GM21737 (cell line): ENCODE measurements around the gene MIPEP.
"Not testable (repeated sequence)": the region's sequence is repeated elsewhere in the genome, so short reads cannot be mapped to it uniquely, and the experiment has no call there.

Experiments used
- ATAC-seq: cut with Tn5 transposase; IDR thresholded peaks from one replicate; pipeline ENCODE4 v1.9.1; 2021; ENCODE audit warnings: mild to moderate bottlenecking, moderate library complexity; ENCODE audit not compliant: unreplicated experiment

MIPEP gene

GRCh38 chr13:23888658-23889614 lies at the start of gene MIPEP:
MIPEP (minus strand) TSS chr13:23889400; CDS start chr13:23889320, 80 bp downstream.
- ATAC-seq = peak; percentile 94

- no peak for ATAC-seq
Measured at GRCh38 chr13:23934520-23934919, 45.3 kb upstream of the MIPEP start.

- ATAC-seq = no peak
Measured at GRCh38 chr13:23928985-23929384, 39.8 kb upstream of the MIPEP start.

- ATAC-seq = no peak
Measured at GRCh38 chr13:23923031-23923430, 33.8 kb upstream of the MIPEP start.

- no peak for ATAC-seq
Measured at GRCh38 chr13:23922005-23922932, 33.1 kb upstream of the MIPEP start.

- ATAC-seq = no peak
Measured at GRCh38 chr13:23921451-23921888, 32.3 kb upstream of the MIPEP start.

- no peak for ATAC-seq
Measured at GRCh38 chr13:23919006-23919405, 29.8 kb upstream of the MIPEP start.

GRCh38 chr13:23918208-23918607 lies 29.0 kb upstream of the MIPEP start:
- ATAC-seq = no peak

GRCh38 chr13:23915308-23915707 lies 26.1 kb upstream of the MIPEP start:
- ATAC-seq = no peak

- no peak for ATAC-seq
Measured at GRCh38 chr13:23912469-23912868, 23.3 kb upstream of the MIPEP start.

- ATAC-seq = no peak
Measured at GRCh38 chr13:23909606-23910005, 20.4 kb upstream of the MIPEP start.

- no peak for ATAC-seq
Measured at GRCh38 chr13:23905766-23906165, 16.6 kb upstream of the MIPEP start.

GRCh38 chr13:23903906-23904280 lies 14.7 kb upstream of the MIPEP start:
- no peak for ATAC-seq

- ATAC-seq = no peak
Measured at GRCh38 chr13:23902975-23903905, 14.0 kb upstream of the MIPEP start.

GRCh38 chr13:23901365-23901764 lies 12.2 kb upstream of the MIPEP start:
- no peak for ATAC-seq

GRCh38 chr13:23899555-23899954 lies 10.4 kb upstream of the MIPEP start:
- ATAC-seq = no peak

GRCh38 chr13:23898101-23898500 lies 8.9 kb upstream of the MIPEP start:
- ATAC-seq = no peak

GRCh38 chr13:23897452-23897919 lies 8.3 kb upstream of the MIPEP start, which contains the start of gene C1QTNF9B:
C1QTNF9B (minus strand) TSS chr13:23897502.
- not testable (repeated sequence) for ATAC-seq

GRCh38 chr13:23894746-23895145 lies 5.5 kb upstream of the MIPEP start:
- not testable (repeated sequence) for ATAC-seq

- ATAC-seq = not testable (repeated sequence)
Measured at GRCh38 chr13:23893791-23894190, 4.6 kb upstream of the MIPEP start.
